Measurements from ENCODE around the gene HTRA2.

Gene HTRA2

DNA sequence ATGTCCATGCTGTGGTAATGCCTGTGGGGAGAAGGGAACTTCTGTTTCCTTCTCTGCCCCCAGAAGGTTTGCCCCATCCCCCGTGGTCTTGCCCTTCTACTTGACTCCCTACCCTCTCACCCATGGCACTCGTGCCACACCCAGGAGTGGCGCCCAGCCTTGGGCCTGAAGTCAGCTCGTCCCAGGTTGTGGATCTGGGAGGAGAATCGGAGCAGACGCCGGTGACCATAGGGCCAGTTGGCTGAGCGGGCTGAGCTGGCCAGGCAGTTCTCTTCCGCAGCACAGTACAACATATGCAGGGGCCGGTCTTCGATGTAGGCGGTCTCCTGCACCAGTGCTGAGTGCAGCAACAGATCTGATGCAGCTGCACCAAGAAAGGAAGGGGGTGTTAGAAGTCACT lies 4.7 kb downstream of the HTRA2 start:
- Histone ChIP-seq H2AFZ (ENCODE audit: low read depth, low read length) (no peak overlapping the region), H3K9me3 (ENCODE audit: insufficient read depth, low read length) (no peaks in the 10 kb centered on the region), H3K36me3 (replicated peaks; ENCODE audit: low read depth, low read length) (peaks cover 16% of the 10 kb centered on the region), H3K9ac (ENCODE audit: low read length) (no peak overlapping the region), H3K4me2 (ENCODE audit: low read length) (no peak overlapping the region), H4K20me1 (ENCODE audit: insufficient read depth, low read length) (no peaks in the 10 kb centered on the region), H3K4me3 (ENCODE audit: low read length) (no peak overlapping the region), H3K27ac (ENCODE audit: low read length) (no peak overlapping the region), H3K4me1 (ENCODE audit: low read length) (peaks cover 25% of the 10 kb centered on the region), H3K27me3 (ENCODE audit: low read depth, low read length) (peaks cover 6% of the 10 kb centered on the region; the same call in 1 of the 2 replicates), H3K79me2 (ENCODE audit: low read length) (peaks cover 21% of the 10 kb centered on the region)
- no peak for TF ChIP-seq EZH2phosphoT487 (IDR thresholded peaks at IDR 0.05; ENCODE audit: low read depth)
- TF ChIP-seq, protein P1, sequence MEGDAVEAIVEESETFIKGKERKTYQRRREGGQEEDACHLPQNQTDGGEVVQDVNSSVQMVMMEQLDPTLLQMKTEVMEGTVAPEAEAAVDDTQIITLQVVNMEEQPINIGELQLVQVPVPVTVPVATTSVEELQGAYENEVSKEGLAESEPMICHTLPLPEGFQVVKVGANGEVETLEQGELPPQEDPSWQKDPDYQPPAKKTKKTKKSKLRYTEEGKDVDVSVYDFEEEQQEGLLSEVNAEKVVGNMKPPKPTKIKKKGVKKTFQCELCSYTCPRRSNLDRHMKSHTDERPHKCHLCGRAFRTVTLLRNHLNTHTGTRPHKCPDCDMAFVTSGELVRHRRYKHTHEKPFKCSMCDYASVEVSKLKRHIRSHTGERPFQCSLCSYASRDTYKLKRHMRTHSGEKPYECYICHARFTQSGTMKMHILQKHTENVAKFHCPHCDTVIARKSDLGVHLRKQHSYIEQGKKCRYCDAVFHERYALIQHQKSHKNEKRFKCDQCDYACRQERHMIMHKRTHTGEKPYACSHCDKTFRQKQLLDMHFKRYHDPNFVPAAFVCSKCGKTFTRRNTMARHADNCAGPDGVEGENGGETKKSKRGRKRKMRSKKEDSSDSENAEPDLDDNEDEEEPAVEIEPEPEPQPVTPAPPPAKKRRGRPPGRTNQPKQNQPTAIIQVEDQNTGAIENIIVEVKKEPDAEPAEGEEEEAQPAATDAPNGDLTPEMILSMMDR (IDR thresholded peaks at IDR 0.05; ENCODE audit: low read depth, low read length): no peak

DNA sequence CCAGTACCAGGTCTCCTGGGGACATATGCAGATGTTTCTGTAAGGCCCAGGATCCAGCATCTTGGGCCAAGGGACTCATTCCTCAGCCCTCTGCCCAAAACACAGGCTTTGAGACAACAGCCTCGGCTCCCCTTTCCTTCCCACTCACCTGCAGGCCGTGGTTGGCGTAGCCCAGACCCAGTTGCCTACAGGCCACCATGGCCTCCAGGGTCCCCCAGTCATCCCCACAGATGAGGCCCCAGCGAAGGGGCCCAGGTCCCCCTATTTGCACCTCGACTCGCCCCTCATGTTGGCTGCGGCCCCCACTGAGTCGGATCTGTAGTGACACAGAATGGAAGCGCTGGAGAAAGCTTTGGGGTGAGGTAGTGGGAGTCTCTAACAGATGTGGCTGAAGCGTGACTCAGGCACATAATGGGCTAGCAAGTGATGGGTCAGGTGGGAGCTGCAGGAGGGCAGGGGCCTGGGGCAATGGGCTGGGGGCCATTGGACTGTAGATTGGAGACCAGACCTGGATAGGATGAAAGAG lies 5.8 kb downstream of the HTRA2 start:
- TF ChIP-seq, protein P1 (IDR thresholded peaks at IDR 0.05; ENCODE audit: low read depth, low read length): no peak
- TF ChIP-seq EZH2phosphoT487 (IDR thresholded peaks at IDR 0.05; ENCODE audit: low read depth): no peak
- H3K4me1 ChIP-seq (ENCODE audit: low read length): peaks cover 28% of the 10 kb centered on the region
- no peak overlapping the region for H2AFZ ChIP-seq (ENCODE audit: low read depth, low read length)
- no peak overlapping the region for H3K27ac ChIP-seq (ENCODE audit: low read length)
- H4K20me1 ChIP-seq (ENCODE audit: insufficient read depth, low read length): no peaks in the 10 kb centered on the region
- no peak overlapping the region for H3K4me2 ChIP-seq (ENCODE audit: low read length)
- H3K4me3 ChIP-seq (ENCODE audit: low read length): no peak overlapping the region
- peaks cover 6% of the 10 kb centered on the region; the same call in 1 of the 2 replicates for H3K27me3 ChIP-seq (ENCODE audit: low read depth, low read length)
- H3K9ac ChIP-seq (ENCODE audit: low read length): no peak overlapping the region
- H3K9me3 ChIP-seq (ENCODE audit: insufficient read depth, low read length): no peaks in the 10 kb centered on the region
- H3K36me3 ChIP-seq (replicated peaks; ENCODE audit: low read depth, low read length): peaks cover 16% of the 10 kb centered on the region
- H3K79me2 ChIP-seq (ENCODE audit: low read length): peaks cover 13% of the 10 kb centered on the region

DNA sequence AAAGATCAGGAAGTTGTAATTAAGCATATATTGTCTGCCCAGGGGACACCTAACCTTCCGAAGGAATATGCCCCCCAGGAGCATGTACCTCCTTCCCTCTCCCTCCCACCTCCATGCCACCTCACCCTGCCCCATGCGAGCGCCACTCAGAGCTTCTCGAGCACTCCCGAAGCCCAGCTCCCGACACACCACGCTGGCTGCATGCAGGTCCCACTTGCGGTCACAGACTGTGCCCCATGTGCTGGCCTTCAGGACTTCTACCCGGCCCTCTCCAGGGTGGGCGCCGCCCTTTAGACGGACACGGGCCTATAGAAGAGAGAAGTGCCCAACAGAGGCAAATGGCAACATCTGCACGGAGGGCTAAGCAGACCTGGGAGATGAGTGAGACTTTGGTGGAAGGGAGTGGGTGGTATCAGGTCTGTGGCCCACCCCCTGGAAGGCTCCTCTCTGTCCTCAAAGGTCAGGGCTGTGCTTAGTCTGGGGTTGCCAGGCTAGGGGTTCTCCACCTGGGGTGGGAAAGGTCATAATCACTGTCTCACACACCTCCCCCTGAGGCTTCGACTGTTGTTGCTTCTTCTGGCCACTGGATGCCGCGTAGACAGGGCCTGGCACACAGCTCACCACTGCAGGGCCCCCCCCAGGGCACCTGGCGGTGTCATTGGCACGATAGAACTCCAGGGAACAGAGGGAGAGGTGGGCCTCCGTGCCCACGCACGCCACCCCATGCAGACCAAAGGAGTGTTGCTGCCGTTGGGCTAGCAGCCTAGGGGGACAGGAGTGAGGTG lies 6.6 kb downstream of the HTRA2 start:
- H3K27ac ChIP-seq (ENCODE audit: low read length): no peak overlapping the region
- no peak overlapping the region for H3K4me2 ChIP-seq (ENCODE audit: low read length)
- peaks cover 6% of the 10 kb centered on the region; the same call in 1 of the 2 replicates for H3K27me3 ChIP-seq (ENCODE audit: low read depth, low read length)
- peaks cover 4% of the 10 kb centered on the region for H3K79me2 ChIP-seq (ENCODE audit: low read length)
- H3K4me3 ChIP-seq (ENCODE audit: low read length): no peak overlapping the region
- peaks cover 20% of the 10 kb centered on the region for H3K4me1 ChIP-seq (ENCODE audit: low read length)
- TF ChIP-seq, protein P1 (IDR thresholded peaks at IDR 0.05; ENCODE audit: low read depth, low read length): no peak
- TF ChIP-seq EZH2phosphoT487 (IDR thresholded peaks at IDR 0.05; ENCODE audit: low read depth): no peak
- peaks cover 14% of the 10 kb centered on the region for H3K36me3 ChIP-seq (replicated peaks; ENCODE audit: low read depth, low read length)
- no peak overlapping the region for H3K9ac ChIP-seq (ENCODE audit: low read length)
- H4K20me1 ChIP-seq (ENCODE audit: insufficient read depth, low read length): no peaks in the 10 kb centered on the region
- no peaks in the 10 kb centered on the region for H3K9me3 ChIP-seq (ENCODE audit: insufficient read depth, low read length)
- no peak overlapping the region for H2AFZ ChIP-seq (ENCODE audit: low read depth, low read length)

DNA sequence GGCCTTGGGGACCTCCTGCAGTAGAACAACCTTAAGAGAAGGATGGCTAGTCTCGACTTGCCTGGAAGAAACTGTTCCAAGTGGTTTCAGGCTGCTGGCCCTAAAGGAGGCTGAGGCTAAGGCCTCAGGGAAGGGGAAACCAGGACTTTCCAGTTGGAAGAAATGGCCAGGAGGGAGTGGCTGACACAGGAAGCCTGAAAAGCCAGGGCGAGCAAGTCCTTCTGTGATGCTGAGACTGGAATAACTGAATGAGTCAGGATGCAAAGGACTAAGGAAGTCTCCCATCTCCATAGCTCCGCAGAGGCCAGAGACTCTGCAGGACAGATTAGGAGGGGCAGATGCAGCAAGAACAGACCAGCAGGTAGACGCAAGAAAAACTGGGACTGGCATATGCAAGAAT lies 7.4 kb downstream of the HTRA2 start:
- TF ChIP-seq EZH2phosphoT487 (IDR thresholded peaks at IDR 0.05; ENCODE audit: low read depth): no peak
- TF ChIP-seq, protein P1 (IDR thresholded peaks at IDR 0.05; ENCODE audit: low read depth, low read length): no peak
- Histone ChIP-seq H3K27me3 (ENCODE audit: low read depth, low read length) (peaks cover 6% of the 10 kb centered on the region; the same call in 1 of the 2 replicates), H2AFZ (ENCODE audit: low read depth, low read length) (no peak overlapping the region), H4K20me1 (ENCODE audit: insufficient read depth, low read length) (no peaks in the 10 kb centered on the region), H3K9me3 (ENCODE audit: insufficient read depth, low read length) (no peaks in the 10 kb centered on the region), H3K4me1 (ENCODE audit: low read length) (peaks cover 14% of the 10 kb centered on the region), H3K27ac (ENCODE audit: low read length) (no peak overlapping the region), H3K4me2 (ENCODE audit: low read length) (no peak overlapping the region), H3K36me3 (replicated peaks; ENCODE audit: low read depth, low read length) (peaks cover 6% of the 10 kb centered on the region), H3K4me3 (ENCODE audit: low read length) (no peak overlapping the region), H3K79me2 (ENCODE audit: low read length) (no peaks in the 10 kb centered on the region), H3K9ac (ENCODE audit: low read length) (no peak overlapping the region)
